Breast epithelium (tissue), 4 donors: ENCODE data around the gene GRIK4. TPM values are rescaled to one million over a fixed set of nuclear protein-coding genes. Genes with fewer than 3 reads are reported as not detected.

ENCODE experiments used
- DNase-seq, 2 donors: peaks; one replicate each; pipeline ENCODE4 v3.0.0-alpha.2; 2019; ENCODE audit warnings: low spot score in 2 of 2
- H3K27ac ChIP-seq, 2 donors: fragments of 200-600 bp; sonication (generic) in 1 of 2; one replicate each; pipeline ENCODE4 v1.5.1; 2016 to 2019; ENCODE audit warnings: mild to moderate bottlenecking in 1 of 2
- H3K27me3 ChIP-seq, 2 donors: fragments of 200-600 bp; sonication (generic) in 1 of 2; one replicate each; pipeline versions ENCODE4 v1.5.1 to v1.6.0; 2017 to 2019; ENCODE audit warnings: control low read depth in 1 of 2, mild to moderate bottlenecking in 1 of 2
- H3K36me3 ChIP-seq: fragments of 200-600 bp; one replicate; pipeline ENCODE4 v1.5.1; 2019
- H3K4me1 ChIP-seq, 2 donors: fragments of 200-600 bp; sonication (generic); one replicate each; pipeline ENCODE4 v1.5.1; 2016 to 2019; ENCODE audit warnings: control low read depth in 1 of 2
- H3K4me3 ChIP-seq, 3 donors: fragments of 200-600 bp; sonication (generic); 1 replicate in 2 of 3; 2 replicates in 1 of 3; pipeline ENCODE4 v1.5.1; 2016 to 2019; ENCODE audit warnings: mild to moderate bottlenecking in 3 of 3, moderate library complexity in 2 of 3
- H3K9me3 ChIP-seq, 2 donors: fragments of 200-600 bp; sonication (generic) in 1 of 2; one replicate each; pipeline ENCODE4 v1.5.1; 2016 to 2019; ENCODE audit warnings: control low read depth in 1 of 2
- POLR2A ChIP-seq: fragments of 450-650 bp; IDR thresholded peaks from one replicate; pipeline ENCODE4 v1.6.1; 2016; ENCODE audit warnings: antibody characterized with exemption, mild to moderate bottlenecking, moderate library complexity
- POLR2AphosphoS5 ChIP-seq, 3 donors: sonication (generic); formaldehyde crosslinking; IDR thresholded peaks; one replicate each; pipeline ENCODE4 v1.6.1; 2017; ENCODE audit warnings: antibody characterized with exemption in 3 of 3
- intact Hi-C: fragments of 100-400 bp; cut with DNase I; formaldehyde crosslinking; loops from one replicate; pipeline ENCODE4 v1.15.1; 2023; ENCODE audit warnings: low total_unique reads
- total RNA-seq, 3 donors: library from RNA; depleted of rRNA; stranded (reverse); fragments of >200 nt; gene quantifications; one replicate each; pipeline ENCODE4 v1.1.0, GENCODE V29; 2016
- TF ChIP-seq, protein P1 (sequence below), 3 donors: fragments of 450-650 bp; IDR thresholded peaks; one replicate each; pipeline ENCODE4 v1.5.1; 2016 to 2017; ENCODE audit warnings: antibody characterized with exemption in 3 of 3, mild to moderate bottlenecking in 3 of 3, moderate library complexity in 3 of 3

Gene GRIK4
- total RNA-seq, 3 donors from 2014 or later: 0.29 to 0.66 TPM; not detected in 1

DNA sequence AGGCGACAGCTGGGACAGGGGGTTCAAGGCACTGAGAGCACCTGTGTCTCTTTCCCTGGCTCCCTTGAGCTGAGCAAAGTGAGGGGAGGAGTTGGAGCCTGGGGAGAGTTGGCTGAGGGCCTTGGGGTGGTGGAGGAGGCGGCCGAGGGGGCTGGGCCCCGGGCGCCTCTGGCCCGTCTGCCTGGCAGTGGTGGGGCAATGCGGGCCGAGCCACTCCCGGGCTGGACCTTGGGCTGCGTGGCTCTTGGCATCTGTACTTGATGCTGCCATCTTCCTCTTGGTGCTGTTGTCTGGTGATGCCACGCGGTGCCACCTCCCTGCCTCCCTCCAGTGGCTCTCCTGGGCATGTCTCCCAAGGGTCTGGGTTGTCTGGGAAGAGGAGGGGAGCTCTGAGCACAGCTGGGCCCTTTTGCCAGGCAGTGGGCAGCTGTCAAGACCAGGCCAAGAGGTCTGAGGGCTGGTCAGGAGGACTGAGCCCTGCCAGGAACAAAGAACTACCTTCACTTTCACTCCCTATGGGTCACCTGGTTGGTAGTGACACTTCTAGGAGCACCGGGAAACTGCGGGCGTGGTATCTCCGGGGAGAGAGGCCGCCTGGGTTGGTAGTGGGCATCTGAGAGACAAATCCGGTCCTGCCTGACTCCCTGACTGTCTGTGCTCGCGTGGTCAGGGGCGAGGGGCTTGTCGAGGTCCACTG is 1.3 kb downstream of the GRIK4 start:
- H3K27me3 ChIP-seq: no peaks in the 10 kb centered on the region
- intact Hi-C loops: loop anchor here (10.0 kb wide), 1 partner anchor 172 kb away; no protein-coding TSS in a partner anchor
- H3K27ac ChIP-seq: no peak overlapping the region
- no peak for DNase-seq
- TF ChIP-seq POLR2A: no peak
- TF ChIP-seq POLR2AphosphoS5 (IDR thresholded peaks at IDR 0.05): no peak
- TF ChIP-seq, protein P1, sequence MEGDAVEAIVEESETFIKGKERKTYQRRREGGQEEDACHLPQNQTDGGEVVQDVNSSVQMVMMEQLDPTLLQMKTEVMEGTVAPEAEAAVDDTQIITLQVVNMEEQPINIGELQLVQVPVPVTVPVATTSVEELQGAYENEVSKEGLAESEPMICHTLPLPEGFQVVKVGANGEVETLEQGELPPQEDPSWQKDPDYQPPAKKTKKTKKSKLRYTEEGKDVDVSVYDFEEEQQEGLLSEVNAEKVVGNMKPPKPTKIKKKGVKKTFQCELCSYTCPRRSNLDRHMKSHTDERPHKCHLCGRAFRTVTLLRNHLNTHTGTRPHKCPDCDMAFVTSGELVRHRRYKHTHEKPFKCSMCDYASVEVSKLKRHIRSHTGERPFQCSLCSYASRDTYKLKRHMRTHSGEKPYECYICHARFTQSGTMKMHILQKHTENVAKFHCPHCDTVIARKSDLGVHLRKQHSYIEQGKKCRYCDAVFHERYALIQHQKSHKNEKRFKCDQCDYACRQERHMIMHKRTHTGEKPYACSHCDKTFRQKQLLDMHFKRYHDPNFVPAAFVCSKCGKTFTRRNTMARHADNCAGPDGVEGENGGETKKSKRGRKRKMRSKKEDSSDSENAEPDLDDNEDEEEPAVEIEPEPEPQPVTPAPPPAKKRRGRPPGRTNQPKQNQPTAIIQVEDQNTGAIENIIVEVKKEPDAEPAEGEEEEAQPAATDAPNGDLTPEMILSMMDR (IDR thresholded peaks at IDR 0.05): no peak
- H3K4me1 ChIP-seq: no peaks in the 10 kb centered on the region
- H3K4me3 ChIP-seq: no peak overlapping the region
- no peaks in the 10 kb centered on the region for H3K36me3 ChIP-seq
- H3K9me3 ChIP-seq: no peaks in the 10 kb centered on the region

DNA sequence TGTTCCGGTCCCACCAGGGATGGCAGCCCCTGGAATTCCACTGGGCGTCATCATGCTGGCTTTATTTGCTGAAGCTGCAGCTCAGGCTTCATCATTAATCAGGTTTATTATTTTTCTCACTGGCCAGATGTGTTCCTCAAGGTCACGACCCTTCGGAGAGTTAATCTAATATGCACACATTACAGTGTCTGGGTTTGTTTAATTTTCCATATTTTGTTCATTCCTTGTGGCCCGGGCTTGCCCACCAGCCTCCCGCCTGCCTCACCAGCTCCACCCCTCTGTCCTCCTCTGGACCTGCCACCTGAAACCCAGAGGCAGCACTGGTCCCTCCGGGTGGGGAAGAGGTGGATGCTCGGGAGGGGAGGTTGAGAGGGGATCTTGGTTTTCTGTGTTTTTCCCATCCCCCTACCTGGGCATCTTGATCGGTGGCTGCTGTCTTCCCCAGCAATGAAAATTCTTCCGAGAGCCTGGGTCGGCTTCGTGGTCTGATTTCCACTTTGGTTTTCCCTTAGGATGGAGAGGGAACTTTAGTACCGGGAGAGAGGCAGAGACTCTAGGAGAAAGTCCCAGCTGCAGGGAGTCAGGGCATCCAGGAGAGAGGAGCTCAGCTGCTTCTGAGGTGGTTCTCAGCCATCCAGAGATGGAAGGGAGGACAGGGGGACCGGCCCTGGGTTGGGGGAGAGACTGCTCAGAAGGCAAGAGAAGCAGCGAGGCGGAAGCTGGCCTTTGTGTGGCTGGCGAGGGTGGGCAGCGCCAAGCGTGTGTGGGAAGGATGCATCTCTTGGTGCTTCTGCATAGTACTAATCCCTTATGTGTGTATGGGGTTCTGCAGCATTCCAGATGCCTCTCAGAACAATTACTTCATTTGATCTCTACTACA is 2.1 kb downstream of the GRIK4 start:
- no peak overlapping the region for H3K4me3 ChIP-seq
- TF ChIP-seq POLR2AphosphoS5 (IDR thresholded peaks at IDR 0.05): no peak
- TF ChIP-seq, protein P1 (IDR thresholded peaks at IDR 0.05): no peak
- no peak for TF ChIP-seq POLR2A
- no peaks in the 10 kb centered on the region for H3K36me3 ChIP-seq
- no peaks in the 10 kb centered on the region for H3K4me1 ChIP-seq
- no peak overlapping the region for H3K27ac ChIP-seq
- intact Hi-C loops: loop anchor here (10.0 kb wide), 1 partner anchor 171 kb away; no protein-coding TSS in a partner anchor
- no peaks in the 10 kb centered on the region for H3K27me3 ChIP-seq
- no peak for DNase-seq
- H3K9me3 ChIP-seq: no peaks in the 10 kb centered on the region

DNA sequence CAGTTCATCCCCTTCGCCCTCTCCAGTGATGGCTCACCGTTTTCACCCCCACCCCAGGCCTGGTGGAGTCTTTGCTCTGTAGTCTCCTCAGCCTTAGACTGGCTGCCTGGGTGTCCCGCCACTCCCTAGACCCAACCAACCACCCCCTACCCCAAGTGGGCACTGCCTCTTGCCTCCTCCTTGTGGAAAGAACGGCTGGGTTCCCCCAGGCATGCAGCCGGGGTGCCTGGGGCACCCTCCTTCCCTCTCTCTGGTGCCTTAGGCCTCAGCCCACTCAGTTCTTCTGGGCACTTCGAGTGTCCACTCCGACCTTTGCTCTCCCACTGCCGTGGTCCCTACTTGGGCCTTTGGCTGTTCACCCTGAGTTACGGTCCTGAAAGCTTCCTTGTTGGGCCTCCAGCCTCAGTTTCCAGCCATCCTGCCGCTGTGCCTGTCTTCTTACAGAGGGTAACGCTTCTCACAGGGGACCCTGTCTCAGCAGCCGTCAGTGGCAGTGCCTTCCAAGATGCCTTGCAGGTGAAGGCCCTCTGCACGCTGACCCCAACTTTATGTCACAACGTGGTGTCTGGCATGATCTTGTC is 3.1 kb downstream of the GRIK4 start:
- DNase-seq: peak in 1 of 2 donors; percentile 43
- no peaks in the 10 kb centered on the region for H3K27me3 ChIP-seq

DNA sequence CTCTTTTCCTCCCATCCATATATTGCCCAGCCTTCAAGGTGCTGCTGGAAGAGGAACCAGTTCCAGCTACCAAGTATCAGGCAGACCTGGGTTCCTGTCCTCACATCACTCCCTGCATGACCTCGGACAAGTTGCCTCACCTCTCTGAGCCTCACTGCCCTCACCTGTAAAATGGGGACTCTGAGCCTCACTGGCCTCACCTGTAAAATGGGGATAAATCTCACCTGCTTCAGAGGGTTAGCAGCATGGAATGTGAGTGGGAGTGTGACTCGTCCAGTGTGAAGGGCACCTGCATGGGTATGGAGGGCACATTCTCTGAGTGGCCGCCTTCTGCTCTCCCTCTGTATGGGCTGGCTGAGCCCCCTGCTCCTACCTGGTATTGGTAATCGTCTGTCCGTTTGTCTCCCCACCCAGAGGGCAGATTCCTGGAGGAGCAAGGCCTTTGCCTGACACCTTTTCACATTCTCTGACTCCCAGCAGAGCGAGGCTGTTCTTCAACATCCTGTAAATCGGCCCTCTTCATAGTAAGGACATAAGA is 3.7 kb downstream of the GRIK4 start:
- Histone ChIP-seq H3K4me1 (no peaks in the 10 kb centered on the region), H3K4me3 (no peak overlapping the region), H3K36me3 (no peaks in the 10 kb centered on the region), H3K9me3 (no peaks in the 10 kb centered on the region), H3K27ac (no peak overlapping the region), H3K27me3 (no peaks in the 10 kb centered on the region)
- TF ChIP-seq, protein P1 (IDR thresholded peaks at IDR 0.05): no peak
- TF ChIP-seq POLR2AphosphoS5 (IDR thresholded peaks at IDR 0.05) (no peak), POLR2A (no peak)
- intact Hi-C loops: loop anchor here (10.0 kb wide), 1 partner anchor 170 kb away; no protein-coding TSS in a partner anchor
- peak in 1 of 2 donors; percentile 27 for DNase-seq

More for the DNA sequence above, 3.1 kb downstream of the GRIK4 start:
- Histone ChIP-seq H3K27ac (no peak overlapping the region), H3K9me3 (no peaks in the 10 kb centered on the region), H3K4me3 (no peak overlapping the region), H3K4me1 (no peaks in the 10 kb centered on the region), H3K36me3 (no peaks in the 10 kb centered on the region)
- intact Hi-C loops: loop anchor here (10.0 kb wide), 1 partner anchor 170 kb away; no protein-coding TSS in a partner anchor
- TF ChIP-seq POLR2A: no peak
